H1 (cell line): Measurements from ENCODE around the gene RPS28. TPM values are rescaled to one million over a fixed set of nuclear protein-coding genes. Genes with fewer than 3 reads are reported as not detected.
"Not testable (repeated sequence)": the region's sequence is repeated elsewhere in the genome, so short reads cannot be mapped to it uniquely, and the experiment has no call there.

Experiments
- CTCF ChIA-PET: fragments of 300-600 bp; sonication (Branson Sonifier 250); formaldehyde crosslinking; loops from one replicate; lab custom pipeline; 2021; ENCODE audit not compliant: partially characterized antibody; lab: Charles Lee
- POLR2A ChIA-PET: fragments of 300-600 bp; sonication (Branson Sonifier 250); formaldehyde crosslinking; loops from one replicate; lab custom pipeline; 2021; ENCODE audit warnings: inconsistent platforms; ENCODE audit not compliant: partially characterized antibody; lab: Charles Lee
- DNase-seq, 2 experiments: peaks; one replicate each; pipeline versions ENCODE4 v3.0.0 to v3.0.0-alpha.2; 2010 to 2022; ENCODE audit warnings: low spot score in 2 of 2, low read depth in 1 of 2, mixed read lengths in 1 of 2
- FAIRE-seq: peaks from 2 replicates; lab custom pipeline; 2011; peaks lifted over from hg19 to GRCh38; lab: Jason Lieb, UNC
- H2AFZ ChIP-seq: 2 replicates; pipeline ENCODE4 v1.8.1; 2012; ENCODE audit warnings: low read length, inconsistent platforms
- H2AK5ac ChIP-seq: 2 replicates; pipeline ENCODE4 v1.6.1; 2013; ENCODE audit warnings: low read depth, low read length
- H2BK120ac ChIP-seq: replicated peaks from 2 replicates; pipeline ENCODE3; 2013; ENCODE audit warnings: low read depth, low read length, inconsistent platforms
- H2BK12ac ChIP-seq: 2 replicates; pipeline ENCODE4 v1.6.1; 2013; ENCODE audit warnings: low read depth, low read length
- H2BK15ac ChIP-seq: 2 replicates; pipeline ENCODE4 v1.6.1; 2013; ENCODE audit warnings: low read length
- H2BK20ac ChIP-seq: 2 replicates; pipeline ENCODE4 v1.6.1; 2013; ENCODE audit warnings: low read length
- H2BK5ac ChIP-seq: 2 replicates; pipeline ENCODE4 v1.6.1; 2013; ENCODE audit warnings: low read depth, low read length
- H3K14ac ChIP-seq: 2 replicates; pipeline ENCODE4 v1.6.1; 2013; ENCODE audit warnings: inconsistent platforms; ENCODE audit not compliant: insufficient read length
- H3K18ac ChIP-seq: 2 replicates; pipeline ENCODE4 v1.6.1; 2013; ENCODE audit warnings: low read length; ENCODE audit errors: extremely low read depth
- H3K23ac ChIP-seq: 2 replicates; pipeline ENCODE4 v1.6.1; 2013; ENCODE audit warnings: inconsistent platforms; ENCODE audit not compliant: insufficient read length
- H3K23me2 ChIP-seq: 2 replicates; pipeline ENCODE4 v1.6.1; 2013; ENCODE audit warnings: low read depth, low read length
- H3K27ac ChIP-seq: 2 replicates; pipeline ENCODE4 v1.6.1; 2011; ENCODE audit warnings: low read depth, low read length, inconsistent platforms
- H3K27me3 ChIP-seq, 4 experiments: replicated peaks in 1 of 4; 1 replicate in 1 of 4; 2 replicates in 3 of 4; pipeline versions ENCODE4 v1.6.1 to v1.8.1; 2011 to 2013; ENCODE audit warnings: low read length in 3 of 4, mild to moderate bottlenecking in 3 of 4, inconsistent platforms in 2 of 4, mixed read lengths in 2 of 4, moderate library complexity in 1 of 4; ENCODE audit not compliant: control insufficient read depth in 3 of 4, insufficient read depth in 3 of 4; ENCODE audit errors: extremely low read depth in 1 of 4
- H3K36me3 ChIP-seq, 4 experiments: 2 replicates each; pipeline versions ENCODE4 v1.6.1 to v1.8.1; 2011 to 2013; ENCODE audit warnings: mild to moderate bottlenecking in 4 of 4, low read length in 3 of 4, moderate library complexity in 2 of 4, control low read depth in 1 of 4, inconsistent platforms in 1 of 4; ENCODE audit not compliant: insufficient read depth in 4 of 4, control insufficient read depth in 2 of 4
- H3K4ac ChIP-seq: replicated peaks from 2 replicates; pipeline ENCODE3; 2013; ENCODE audit warnings: low read length, low read depth, mixed read lengths, inconsistent platforms; ENCODE audit not compliant: insufficient read length
- H3K4me1 ChIP-seq, 4 experiments: replicated peaks in 1 of 4; 1 replicate in 1 of 4; 2 replicates in 3 of 4; pipeline versions ENCODE4 v1.6.1 to v1.8.1; 2011 to 2013; ENCODE audit warnings: low read length in 3 of 4, inconsistent platforms in 2 of 4, mixed read lengths in 1 of 4; ENCODE audit not compliant: insufficient read depth in 4 of 4, control insufficient read depth in 3 of 4
- H3K4me2 ChIP-seq, 2 experiments: 2 replicates each; pipeline versions ENCODE4 v1.6.1 to v1.8.1; 2011 to 2013; ENCODE audit warnings: low read depth in 2 of 2, low read length in 2 of 2, control low read depth in 1 of 2, inconsistent platforms in 1 of 2, mild to moderate bottlenecking in 1 of 2; ENCODE audit not compliant: insufficient read depth in 1 of 2
- H3K4me3 ChIP-seq, 4 experiments: fragments of 200-600, 300-600 bp in 1 of 4; sonication (generic), shearing (Covaris generic), sonication (Bioruptor Twin) in 1 of 4; 2 replicates each; pipeline versions ENCODE4 v1.5.1 to v1.8.1; 2011 to 2016; ENCODE audit warnings: low read length in 4 of 4, low read depth in 3 of 4, control low read depth in 2 of 4, inconsistent platforms in 2 of 4, mild to moderate bottlenecking in 2 of 4, mixed read lengths in 1 of 4, moderate library complexity in 1 of 4; ENCODE audit not compliant: insufficient read depth in 2 of 4; ENCODE audit errors: extremely low read depth in 1 of 4
- H3K56ac ChIP-seq: replicated peaks from 2 replicates; pipeline ENCODE3; 2013; ENCODE audit warnings: low read depth, mild to moderate bottlenecking, mixed read lengths, low read length, inconsistent platforms; ENCODE audit not compliant: insufficient read length
- H3K79me1 ChIP-seq: 2 replicates; pipeline ENCODE4 v1.6.1; 2013; ENCODE audit warnings: low read depth, low read length, control low read depth
- H3K79me2 ChIP-seq, 2 experiments: 2 replicates each; pipeline versions ENCODE4 v1.6.1 to v1.8.1; 2012 to 2013; ENCODE audit warnings: low read length in 2 of 2, mild to moderate bottlenecking in 2 of 2, inconsistent platforms in 1 of 2; ENCODE audit not compliant: insufficient read depth in 2 of 2, control insufficient read depth in 1 of 2
- H3K9ac ChIP-seq, 4 experiments: replicated peaks in 1 of 4; 1 replicate in 1 of 4; 2 replicates in 3 of 4; pipeline versions ENCODE4 v1.6.1 to v1.8.1; 2011 to 2013; ENCODE audit warnings: low read depth in 3 of 4, low read length in 3 of 4, control low read depth in 2 of 4, mild to moderate bottlenecking in 2 of 4, moderate library complexity in 2 of 4, inconsistent platforms in 1 of 4; ENCODE audit errors: extremely low read depth in 1 of 4
- H3K9me3 ChIP-seq, 2 experiments: 2 replicates each; pipeline versions ENCODE4 v1.6.1 to v1.8.1; 2012 to 2013; ENCODE audit warnings: mild to moderate bottlenecking in 2 of 2, moderate library complexity in 2 of 2, control low read depth in 1 of 2, inconsistent platforms in 1 of 2, low read depth in 1 of 2, low read length in 1 of 2, mixed read lengths in 1 of 2; ENCODE audit not compliant: insufficient read depth in 2 of 2
- H4K20me1 ChIP-seq, 2 experiments: replicated peaks in 1 of 2; 2 replicates each; pipeline versions ENCODE3 to v1.8.1; 2011 to 2013; ENCODE audit warnings: inconsistent platforms in 2 of 2, low read length in 2 of 2, mild to moderate bottlenecking in 1 of 2; ENCODE audit not compliant: insufficient read depth in 2 of 2, control insufficient read depth in 1 of 2
- H4K5ac ChIP-seq: 2 replicates; pipeline ENCODE4 v1.6.1; 2013; ENCODE audit warnings: low read length, low read depth, mixed read lengths, inconsistent platforms; ENCODE audit not compliant: insufficient read length
- H4K8ac ChIP-seq: 2 replicates; pipeline ENCODE4 v1.8.0; 2013; ENCODE audit warnings: mild to moderate bottlenecking, moderate library complexity, low read length, inconsistent platforms; ENCODE audit not compliant: insufficient read depth; ENCODE audit errors: extremely low read depth
- H4K91ac ChIP-seq: replicated peaks from 2 replicates; pipeline ENCODE3; 2013; ENCODE audit warnings: low read length, mixed read lengths, inconsistent platforms; ENCODE audit not compliant: insufficient read length
- WGBS, 2 experiments: shearing (Covaris generic) in 1 of 2; methylation state at CpG; one replicate each; pipeline versions ENCODE4 v1.1.6 to v1.1.7; 2013 to 2015; ENCODE audit warnings: low lambda C conversion rate in 2 of 2, mixed read lengths in 2 of 2, inconsistent platforms in 1 of 2, low coverage in 1 of 2, missing lambda C conversion rate in 1 of 2; ENCODE audit not compliant: insufficient replicate concordance in 2 of 2, insufficient coverage in 1 of 2, insufficient read length in 1 of 2; ENCODE audit errors: extremely low coverage in 1 of 2, missing lambda C conversion rate in 1 of 2; 5-methylcytosine and 5-hydroxymethylcytosine counted together
- polyA plus RNA-seq, 7 experiments: library from polyadenylated mRNA; depleted of rRNA in 3 of 7; stranded (reverse) in 5 of 7; unstranded in 2 of 7; fragments of >200 nt in 5 of 7; fragments of 200-250 nt in 2 of 7; gene quantifications; 1 replicate in 5 of 7; 2 replicates in 1 of 7; 4 replicates in 1 of 7; pipeline versions ENCODE4 v1.2.1 to v1.2.3, GENCODE V29; 2011 to 2013; ENCODE audit warnings: missing spikeins in 2 of 7, mixed read lengths in 2 of 7
- total RNA-seq: library from RNA; stranded (reverse); fragmentation: NEBNext Ultra II Directional; extraction: Animal tissue kit (Norgen Biotek cat#: 25700); gene quantifications from 2 replicates; pipeline ENCODE4 v1.2.1, GENCODE V29; 2021

The RPS28 gene
- total and polyA plus RNA-seq, 2 of the 8 experiments (the other 6 are each of a cell fraction or from before 2014, with no cell fraction given) = 1,241 to 1,699 TPM

- not testable (repeated sequence) for FAIRE-seq, H2BK20ac ChIP-seq, H3K27ac ChIP-seq, H3K79me2 ChIP-seq, H3K56ac ChIP-seq, H3K23me2 ChIP-seq, H2BK5ac ChIP-seq, H4K5ac ChIP-seq, H3K14ac ChIP-seq, H3K18ac ChIP-seq, H4K91ac ChIP-seq, H2BK120ac ChIP-seq, H3K4me1 ChIP-seq, H2BK15ac ChIP-seq, H3K4ac ChIP-seq, H3K4me3 ChIP-seq, H3K9me3 ChIP-seq, H2AFZ ChIP-seq, H3K79me1 ChIP-seq, H3K23ac ChIP-seq, H4K8ac ChIP-seq, H2AK5ac ChIP-seq, H2BK12ac ChIP-seq, H4K20me1 ChIP-seq, H3K27me3 ChIP-seq, DNase-seq, H3K9ac ChIP-seq, H3K4me2 ChIP-seq
- WGBS, 2 experiments = 95% methylated on average over 11 of the region's 11 CpGs; no CpG with 5 or more reads in 1 of the 2 experiments
- POLR2A ChIA-PET = interaction anchor here (25.3 kb wide), 1 partner anchor 14 kb away, joined by 583 read pairs; the partner anchor contains the start of genes NDUFA7 and RPS28
- H3K36me3 ChIP-seq = peaks cover 4 to 28% (median 12%) of the 10 kb centered on the region in 4 experiments
- CTCF ChIA-PET = interaction anchor here (1.4 kb wide), 1 partner anchor 46 kb away, joined by 3 read pairs; no protein-coding TSS in a partner anchor
Measured at GRCh38 chr19:8314981-8315640, 6.2 kb upstream of the RPS28 start.
